HepG2 (cell line): ENCODE data around the gene ZPBP.

Experiments used
- CC2D1A ChIP-seq: sonication (generic); formaldehyde crosslinking; IDR thresholded peaks from 2 replicates; pipeline ENCODE4 v1.8.1; 2023; ENCODE audit warnings: mild to moderate bottlenecking, missing genetic modification reagents
- HNRNPL ChIP-seq: fragments of 200-400 bp; formaldehyde crosslinking; IDR thresholded peaks from 2 replicates; pipeline ENCODE4 v1.6.1; 2017; ENCODE audit warnings: mild to moderate bottlenecking, low read depth, low read length
- HOXA5 ChIP-seq: sonication (generic); formaldehyde crosslinking; IDR thresholded peaks from 2 replicates; pipeline ENCODE4 v1.4.0; 2020; ENCODE audit warnings: missing genetic modification reagents
- JUNB ChIP-seq: sonication (generic); formaldehyde crosslinking; IDR thresholded peaks from 2 replicates; pipeline ENCODE4 v1.8.0; 2022; ENCODE audit warnings: missing genetic modification reagents, mild to moderate bottlenecking, borderline replicate concordance
- MYC ChIP-seq: sonication (generic); formaldehyde crosslinking; IDR thresholded peaks from 2 replicates; pipeline ENCODE4 v1.9.0; 2021; ENCODE audit warnings: missing genetic modification reagents, borderline replicate concordance
- TF ChIP-seq, protein P1 (sequence below): sonication (generic); formaldehyde crosslinking; conservative IDR thresholded peaks from 2 replicates; pipeline ENCODE4 v1.4.0; 2020; ENCODE audit warnings: missing genetic modification reagents
- TF ChIP-seq, protein P2 (sequence below): sonication (generic); formaldehyde crosslinking; IDR thresholded peaks from 2 replicates; pipeline ENCODE4 v1.5.0; 2020; ENCODE audit warnings: mild to moderate bottlenecking, missing genetic modification reagents, moderate library complexity
- TF ChIP-seq, protein P3 (sequence below): sonication (generic); formaldehyde crosslinking; IDR thresholded peaks from 2 replicates; pipeline ENCODE4 v1.4.0; 2020; ENCODE audit warnings: mild to moderate bottlenecking, missing genetic modification reagents

DNA sequence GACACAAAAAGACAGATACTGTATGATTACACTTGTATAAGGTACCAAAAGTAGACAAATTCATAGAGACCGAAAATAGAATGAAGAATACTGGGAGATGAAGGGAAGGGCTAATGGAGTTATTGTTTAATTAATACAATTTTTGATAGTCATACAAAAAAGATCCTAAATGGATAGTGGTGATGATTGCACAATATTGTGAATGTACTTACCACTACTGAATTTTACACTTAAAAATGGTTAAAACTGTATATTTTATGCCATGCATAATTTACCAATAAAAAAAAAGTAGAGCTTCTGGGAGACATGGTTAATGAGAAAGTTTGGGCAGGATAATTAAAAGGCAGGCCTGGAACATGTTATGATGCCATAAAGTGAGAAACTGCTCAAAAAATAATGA, 119.0 kb downstream of the ZPBP start:
- no peak for TF ChIP-seq CC2D1A (CRISPR knock-in tag)
- TF ChIP-seq MYC (CRISPR knock-in tag), result no peak
- TF ChIP-seq, protein P1, sequence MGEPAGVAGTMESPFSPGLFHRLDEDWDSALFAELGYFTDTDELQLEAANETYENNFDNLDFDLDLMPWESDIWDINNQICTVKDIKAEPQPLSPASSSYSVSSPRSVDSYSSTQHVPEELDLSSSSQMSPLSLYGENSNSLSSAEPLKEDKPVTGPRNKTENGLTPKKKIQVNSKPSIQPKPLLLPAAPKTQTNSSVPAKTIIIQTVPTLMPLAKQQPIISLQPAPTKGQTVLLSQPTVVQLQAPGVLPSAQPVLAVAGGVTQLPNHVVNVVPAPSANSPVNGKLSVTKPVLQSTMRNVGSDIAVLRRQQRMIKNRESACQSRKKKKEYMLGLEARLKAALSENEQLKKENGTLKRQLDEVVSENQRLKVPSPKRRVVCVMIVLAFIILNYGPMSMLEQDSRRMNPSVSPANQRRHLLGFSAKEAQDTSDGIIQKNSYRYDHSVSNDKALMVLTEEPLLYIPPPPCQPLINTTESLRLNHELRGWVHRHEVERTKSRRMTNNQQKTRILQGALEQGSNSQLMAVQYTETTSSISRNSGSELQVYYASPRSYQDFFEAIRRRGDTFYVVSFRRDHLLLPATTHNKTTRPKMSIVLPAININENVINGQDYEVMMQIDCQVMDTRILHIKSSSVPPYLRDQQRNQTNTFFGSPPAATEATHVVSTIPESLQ (CRISPR knock-in tag), result no peak
- TF ChIP-seq, protein P2, sequence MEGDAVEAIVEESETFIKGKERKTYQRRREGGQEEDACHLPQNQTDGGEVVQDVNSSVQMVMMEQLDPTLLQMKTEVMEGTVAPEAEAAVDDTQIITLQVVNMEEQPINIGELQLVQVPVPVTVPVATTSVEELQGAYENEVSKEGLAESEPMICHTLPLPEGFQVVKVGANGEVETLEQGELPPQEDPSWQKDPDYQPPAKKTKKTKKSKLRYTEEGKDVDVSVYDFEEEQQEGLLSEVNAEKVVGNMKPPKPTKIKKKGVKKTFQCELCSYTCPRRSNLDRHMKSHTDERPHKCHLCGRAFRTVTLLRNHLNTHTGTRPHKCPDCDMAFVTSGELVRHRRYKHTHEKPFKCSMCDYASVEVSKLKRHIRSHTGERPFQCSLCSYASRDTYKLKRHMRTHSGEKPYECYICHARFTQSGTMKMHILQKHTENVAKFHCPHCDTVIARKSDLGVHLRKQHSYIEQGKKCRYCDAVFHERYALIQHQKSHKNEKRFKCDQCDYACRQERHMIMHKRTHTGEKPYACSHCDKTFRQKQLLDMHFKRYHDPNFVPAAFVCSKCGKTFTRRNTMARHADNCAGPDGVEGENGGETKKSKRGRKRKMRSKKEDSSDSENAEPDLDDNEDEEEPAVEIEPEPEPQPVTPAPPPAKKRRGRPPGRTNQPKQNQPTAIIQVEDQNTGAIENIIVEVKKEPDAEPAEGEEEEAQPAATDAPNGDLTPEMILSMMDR (CRISPR knock-in tag), result no peak
- TF ChIP-seq HNRNPL, result no peak
- TF ChIP-seq, protein P3, sequence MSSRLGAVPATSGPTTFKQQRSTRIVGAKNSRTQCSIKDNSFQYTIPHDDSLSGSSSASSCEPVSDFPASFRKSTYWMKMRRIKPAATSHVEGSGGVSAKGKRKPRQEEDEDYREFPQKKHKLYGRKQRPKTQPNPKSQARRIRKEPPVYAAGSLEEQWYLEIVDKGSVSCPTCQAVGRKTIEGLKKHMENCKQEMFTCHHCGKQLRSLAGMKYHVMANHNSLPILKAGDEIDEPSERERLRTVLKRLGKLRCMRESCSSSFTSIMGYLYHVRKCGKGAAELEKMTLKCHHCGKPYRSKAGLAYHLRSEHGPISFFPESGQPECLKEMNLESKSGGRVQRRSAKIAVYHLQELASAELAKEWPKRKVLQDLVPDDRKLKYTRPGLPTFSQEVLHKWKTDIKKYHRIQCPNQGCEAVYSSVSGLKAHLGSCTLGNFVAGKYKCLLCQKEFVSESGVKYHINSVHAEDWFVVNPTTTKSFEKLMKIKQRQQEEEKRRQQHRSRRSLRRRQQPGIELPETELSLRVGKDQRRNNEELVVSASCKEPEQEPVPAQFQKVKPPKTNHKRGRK (CRISPR knock-in tag), result no peak
- no peak for TF ChIP-seq HOXA5 (CRISPR knock-in tag)
- no peak for TF ChIP-seq JUNB (CRISPR knock-in tag)
